Jurkat, Clone E6-1 (cell line): ENCODE results near the gene NPHS2. TPM values are rescaled to one million over a fixed set of nuclear protein-coding genes. Genes with fewer than 3 reads are reported as not detected.

Source experiments
- DNase-seq: peaks from one replicate; pipeline ENCODE4 v3.0.0-alpha.2; 2011; ENCODE audit warnings: low read depth, low spot score
- H3K4me3 ChIP-seq: 2 replicates; pipeline ENCODE4 v1.5.1; 2011; ENCODE audit warnings: mild to moderate bottlenecking, low read length, control low read depth, moderate library complexity
- polyA plus RNA-seq: library from polyadenylated mRNA; unstranded; fragments of >200 nt; gene quantifications from one replicate; pipeline ENCODE4 v1.2.1, GENCODE V29; 2012; ENCODE audit warnings: missing spikeins; ENCODE audit not compliant: insufficient read length, insufficient read depth

NPHS2 gene
- polyA plus RNA-seq = not detected

DNA sequence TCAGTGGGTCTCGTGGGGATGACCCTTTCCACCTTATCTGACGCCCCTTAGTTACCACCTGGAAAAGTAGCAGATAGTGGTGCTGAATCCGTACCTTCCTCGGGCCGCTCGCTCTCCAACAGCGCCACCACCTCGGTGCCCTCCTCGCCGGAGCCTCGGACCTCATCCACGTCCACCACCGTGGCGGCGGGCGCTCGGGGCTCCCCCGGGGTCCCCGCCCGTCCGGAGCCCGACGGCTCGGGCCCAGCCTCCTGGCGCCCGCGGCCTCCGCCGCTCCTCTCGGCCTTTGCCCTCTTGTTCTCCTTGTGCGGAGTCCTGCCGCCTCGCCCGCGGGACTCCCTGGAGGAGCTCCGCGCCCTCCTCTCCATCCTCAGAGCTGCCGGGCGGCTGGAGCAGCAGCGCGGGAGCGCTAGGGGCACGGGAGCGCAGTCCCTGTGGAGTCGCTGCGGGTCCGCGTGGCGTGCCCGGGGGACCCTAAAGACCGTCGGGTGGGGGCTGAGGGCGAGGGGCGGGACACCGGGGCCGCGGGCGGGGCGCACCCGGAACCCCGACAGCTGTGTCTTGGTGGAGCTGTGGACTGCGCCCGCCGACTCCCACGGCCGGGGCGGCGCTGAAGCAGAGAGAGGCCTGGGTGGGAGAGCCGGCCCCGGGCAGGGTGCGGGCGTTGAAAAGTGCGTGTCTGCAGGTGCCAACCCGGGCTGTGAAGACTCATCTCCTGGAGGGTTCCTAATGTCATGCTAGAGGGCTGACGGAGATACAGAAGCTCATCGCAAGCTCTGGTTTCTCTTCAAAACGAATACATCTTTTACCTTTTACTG lies at the start of gene NPHS2:
TSS of gene NPHS2 (minus strand) at position 452 of the 818 bp plus-strand sequence. CDS start at position 368, 84 bp downstream.
- no peak for DNase-seq
- no peak within 1 kb of the TSS for H3K4me3 ChIP-seq

DNA sequence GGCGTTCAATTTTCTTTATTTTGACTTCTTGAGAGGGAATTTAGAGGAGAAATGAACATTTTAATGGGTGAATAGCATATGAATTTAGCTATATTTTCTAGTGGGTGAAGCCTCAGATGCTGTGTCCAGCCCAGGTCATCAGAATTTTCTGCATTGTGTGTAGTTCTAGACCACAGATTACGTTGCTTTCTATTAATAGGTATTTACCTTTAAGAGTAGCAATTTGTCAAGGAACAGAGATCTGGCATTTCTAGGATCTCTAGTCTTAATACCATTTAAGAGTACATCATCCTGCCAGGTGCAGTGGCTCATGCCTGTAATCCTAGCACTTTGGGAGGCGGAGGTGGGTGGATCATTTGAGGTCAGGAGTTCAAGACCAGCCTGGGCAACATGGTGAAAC lies 36.6 kb upstream of the NPHS2 start:
- H3K4me3 ChIP-seq = no peak overlapping the region
- no peak for DNase-seq

DNA sequence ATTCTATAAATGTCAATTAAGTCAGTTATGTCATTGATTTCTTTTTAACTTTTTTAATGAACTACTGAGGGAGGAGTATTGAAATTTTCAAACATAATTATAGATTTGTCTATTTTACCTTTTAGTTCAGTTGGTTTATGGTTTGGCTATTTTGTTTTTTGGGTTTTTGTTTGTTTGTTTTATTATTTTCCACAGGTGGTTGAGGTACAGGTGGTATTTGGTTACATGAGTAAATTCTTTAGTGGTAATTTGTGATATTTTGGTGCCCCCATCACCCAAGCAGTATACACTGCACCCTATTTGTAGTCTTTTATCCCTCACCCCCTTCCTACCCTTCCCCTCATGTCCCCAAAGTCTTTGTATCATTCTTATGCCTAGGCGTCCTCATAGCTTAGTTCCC lies 25.3 kb upstream of the NPHS2 start:
- DNase-seq = no peak
- no peak overlapping the region for H3K4me3 ChIP-seq

DNA sequence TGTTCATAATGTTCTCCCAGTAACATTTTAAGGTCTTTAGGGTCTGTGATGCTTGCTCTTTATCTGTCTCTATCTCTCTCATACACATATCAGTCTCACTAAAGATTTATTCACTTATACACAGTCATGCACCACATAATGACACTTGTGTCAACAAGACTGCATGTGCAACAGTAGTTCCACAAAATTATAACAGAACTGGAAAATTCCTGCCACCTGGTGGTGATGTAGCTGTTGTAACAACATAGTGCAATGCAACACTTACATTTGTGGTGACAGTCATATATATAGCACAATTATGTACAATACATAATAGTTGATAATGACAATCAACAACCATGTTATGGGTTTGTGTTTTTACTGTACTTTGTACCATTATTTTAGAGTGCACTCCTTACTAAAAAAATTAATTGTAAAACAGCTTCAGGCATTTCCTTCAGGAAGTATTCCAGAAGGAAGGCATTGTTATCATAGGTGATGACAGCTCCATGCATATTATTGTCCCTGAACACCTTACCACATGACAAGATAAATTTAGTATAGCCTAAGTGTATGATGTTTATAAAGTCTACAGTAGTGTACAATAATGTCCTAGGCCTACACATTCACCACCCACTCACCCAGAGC lies 24.0 kb upstream of the NPHS2 start:
- DNase-seq = peak; percentile 18
- no peak overlapping the region for H3K4me3 ChIP-seq

DNA sequence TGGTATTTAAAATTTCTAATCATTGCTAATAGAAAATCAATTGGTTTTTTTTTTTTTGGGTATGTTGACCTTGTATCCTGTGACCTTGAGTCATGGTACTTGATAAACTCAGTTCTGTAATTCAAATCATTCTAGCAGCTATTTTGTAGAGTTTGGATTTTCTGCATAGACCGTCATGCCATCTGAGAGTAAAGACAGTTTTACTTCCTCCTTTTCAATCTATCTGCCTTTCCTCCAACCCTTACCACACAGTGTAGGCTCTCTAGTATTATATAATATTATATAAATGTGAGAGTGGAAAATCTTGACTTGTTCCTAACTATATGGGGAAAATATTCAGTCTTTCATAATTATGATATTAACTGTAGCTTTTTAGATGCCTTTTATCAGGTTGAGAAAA lies 22.9 kb upstream of the NPHS2 start:
- no peak overlapping the region for H3K4me3 ChIP-seq
- DNase-seq = no peak

DNA sequence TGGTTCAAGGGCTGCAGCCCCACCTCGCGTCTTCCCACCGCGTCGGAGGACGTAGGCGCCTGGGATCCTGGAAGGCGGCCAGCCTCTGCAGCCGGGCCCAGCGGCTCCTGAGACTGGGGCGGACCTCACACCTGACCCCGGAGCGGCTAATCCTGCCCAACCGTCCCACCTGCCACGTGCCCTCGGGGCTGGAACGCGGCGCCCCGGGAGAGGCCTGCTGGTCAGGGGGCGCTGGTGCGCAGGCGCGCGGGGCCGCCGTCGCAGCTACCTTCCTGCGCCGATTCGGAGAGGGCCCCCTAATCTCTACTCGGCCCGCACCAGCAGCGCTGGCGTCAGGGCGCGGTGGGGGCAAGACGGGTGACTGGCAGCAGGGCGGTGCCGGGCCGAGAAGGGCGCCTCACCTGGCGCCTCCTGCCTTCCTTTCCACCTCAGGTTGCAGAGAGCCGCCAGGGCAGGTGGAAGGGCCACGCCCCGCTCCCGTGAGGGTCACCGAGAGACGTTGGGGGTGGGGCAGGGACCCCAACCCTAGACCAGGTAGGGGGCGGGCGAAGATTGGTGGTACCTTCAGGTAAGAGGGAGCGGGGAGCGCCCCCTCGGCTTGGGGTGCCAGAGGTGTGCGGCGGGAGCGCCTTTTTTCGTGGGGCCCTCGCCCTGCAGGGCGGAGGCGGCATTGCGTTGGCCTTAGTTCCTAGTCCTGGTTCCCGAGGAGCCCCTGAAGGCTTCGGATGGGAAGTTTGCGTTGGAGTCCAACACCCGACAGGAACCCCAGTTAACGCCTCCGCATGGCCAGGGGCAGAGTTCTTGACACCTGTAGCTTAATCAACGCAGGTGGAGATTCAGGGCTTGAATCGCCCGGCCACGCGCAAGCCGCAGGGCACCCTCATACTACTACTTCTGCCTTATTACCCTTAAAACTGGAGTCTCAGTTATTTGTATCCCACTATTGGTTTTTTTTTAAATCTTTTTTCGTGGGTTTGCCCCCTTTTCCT lies 16.1 kb upstream of the NPHS2 start, which contains the start of gene TDRD5:
TSS of gene TDRD5 (plus strand) at position 241 of the 989 bp plus-strand sequence. CDS start 784 bp downstream, outside the sequence.
- no peak for DNase-seq
- H3K4me3 ChIP-seq = no peak within 1 kb of the TSS

DNA sequence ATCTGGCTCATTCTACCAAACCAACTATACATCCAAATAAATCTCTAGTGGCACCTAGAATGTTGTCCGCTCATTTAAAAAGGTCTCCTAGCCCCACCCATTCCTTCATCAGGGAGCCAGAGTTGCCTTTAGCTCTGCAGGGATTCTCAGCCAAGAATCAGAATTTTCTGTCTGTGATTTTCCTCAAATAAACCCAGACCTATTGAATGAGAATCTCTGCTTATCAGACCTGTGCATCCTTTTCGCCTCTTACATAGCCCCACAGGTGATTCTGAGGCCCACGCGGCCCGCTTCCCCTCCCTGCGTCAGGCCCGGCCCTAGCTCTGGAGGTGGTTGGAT lies 15.5 kb upstream of the NPHS2 start:
- H3K4me3 ChIP-seq = no peak overlapping the region
- no peak for DNase-seq

DNA sequence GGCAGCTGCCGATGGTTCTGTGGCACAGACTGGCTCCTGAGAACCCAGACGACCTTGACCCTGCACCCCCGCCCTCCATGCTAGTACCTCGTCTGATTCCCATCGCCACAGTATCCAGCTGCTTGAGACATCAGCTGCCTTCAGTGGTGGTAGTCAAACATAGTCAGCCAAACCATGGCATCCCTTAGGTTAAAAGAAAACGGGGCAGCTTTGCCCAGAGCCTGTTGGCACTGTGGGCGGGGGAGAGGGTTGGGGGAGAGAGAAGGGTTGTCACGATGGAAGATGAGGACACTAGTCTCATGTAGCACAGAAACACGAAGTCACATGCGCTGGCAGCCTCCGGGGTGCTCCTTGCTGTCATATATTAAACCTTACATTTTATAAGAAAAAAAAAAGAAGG lies 14.9 kb upstream of the NPHS2 start:
- no peak for DNase-seq
- H3K4me3 ChIP-seq = no peak overlapping the region

DNA sequence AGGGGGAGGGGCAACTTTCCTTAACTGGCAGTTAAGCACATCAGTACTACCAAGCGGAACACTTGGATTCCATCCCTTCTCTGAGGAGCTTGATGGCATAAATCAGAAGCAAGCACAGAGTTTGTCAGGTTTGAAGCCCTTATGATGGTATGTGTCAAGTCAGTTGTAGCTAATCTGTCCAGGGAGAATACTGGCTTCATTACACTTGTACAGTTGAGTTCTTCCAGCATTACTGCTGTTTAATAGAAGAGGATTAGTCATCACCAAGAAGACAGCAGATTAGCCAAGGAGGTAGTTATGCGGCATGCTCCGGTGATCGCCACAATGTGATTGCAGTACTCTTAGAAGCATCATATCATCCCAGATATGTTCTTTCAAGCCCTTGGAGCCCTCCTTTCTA lies 13.8 kb upstream of the NPHS2 start:
- H3K4me3 ChIP-seq = no peak overlapping the region
- DNase-seq = no peak

DNA sequence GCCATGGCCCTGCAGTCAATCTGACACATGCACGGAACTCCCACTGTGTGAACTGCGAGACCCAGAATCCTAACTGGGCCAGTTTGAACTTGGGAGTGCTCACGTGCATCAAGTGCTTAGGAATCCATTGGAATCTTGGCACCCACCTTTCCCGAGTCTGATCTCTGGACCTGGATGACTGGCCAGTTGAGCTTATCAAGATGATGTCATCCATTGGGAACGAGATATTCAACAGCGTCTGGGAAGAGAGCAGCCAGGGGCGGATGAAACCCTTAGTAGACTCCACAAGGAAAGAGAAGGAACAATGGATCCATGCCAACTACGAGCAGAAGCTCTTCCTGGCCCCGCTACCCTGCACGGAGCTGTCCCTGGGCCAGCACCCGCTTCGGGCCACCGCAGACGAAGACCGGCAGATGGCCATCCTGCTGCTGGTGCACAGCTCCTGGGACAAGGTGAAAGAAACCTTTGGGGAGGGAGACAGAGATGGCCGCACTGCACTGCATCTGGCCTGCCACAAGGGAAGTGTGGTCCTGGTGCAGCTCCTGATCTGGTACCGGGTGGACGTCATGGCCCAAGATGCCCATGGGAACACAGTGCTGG lies 12.8 kb upstream of the NPHS2 start:
- no peak overlapping the region for H3K4me3 ChIP-seq
- no peak for DNase-seq

DNA sequence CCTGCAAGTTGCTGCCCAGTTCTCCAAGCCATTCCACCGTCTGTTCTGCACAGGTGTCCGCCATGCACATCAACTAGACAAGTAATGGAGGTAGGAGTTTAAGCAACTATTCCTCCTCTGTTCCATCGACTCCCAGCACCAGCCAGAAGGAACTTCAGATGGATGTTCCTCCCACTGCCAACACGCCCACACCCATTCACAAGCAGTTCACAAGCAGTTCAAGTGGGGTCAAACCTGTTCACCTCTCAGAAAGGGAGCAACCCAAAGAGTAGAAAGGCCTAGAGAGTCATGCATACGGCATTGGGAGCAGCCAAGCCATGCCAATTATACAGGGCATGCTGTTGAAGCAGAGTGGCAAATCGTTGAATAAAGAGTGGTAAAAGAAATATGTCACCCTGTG lies 11.6 kb upstream of the NPHS2 start:
- no peak for DNase-seq

DNA sequence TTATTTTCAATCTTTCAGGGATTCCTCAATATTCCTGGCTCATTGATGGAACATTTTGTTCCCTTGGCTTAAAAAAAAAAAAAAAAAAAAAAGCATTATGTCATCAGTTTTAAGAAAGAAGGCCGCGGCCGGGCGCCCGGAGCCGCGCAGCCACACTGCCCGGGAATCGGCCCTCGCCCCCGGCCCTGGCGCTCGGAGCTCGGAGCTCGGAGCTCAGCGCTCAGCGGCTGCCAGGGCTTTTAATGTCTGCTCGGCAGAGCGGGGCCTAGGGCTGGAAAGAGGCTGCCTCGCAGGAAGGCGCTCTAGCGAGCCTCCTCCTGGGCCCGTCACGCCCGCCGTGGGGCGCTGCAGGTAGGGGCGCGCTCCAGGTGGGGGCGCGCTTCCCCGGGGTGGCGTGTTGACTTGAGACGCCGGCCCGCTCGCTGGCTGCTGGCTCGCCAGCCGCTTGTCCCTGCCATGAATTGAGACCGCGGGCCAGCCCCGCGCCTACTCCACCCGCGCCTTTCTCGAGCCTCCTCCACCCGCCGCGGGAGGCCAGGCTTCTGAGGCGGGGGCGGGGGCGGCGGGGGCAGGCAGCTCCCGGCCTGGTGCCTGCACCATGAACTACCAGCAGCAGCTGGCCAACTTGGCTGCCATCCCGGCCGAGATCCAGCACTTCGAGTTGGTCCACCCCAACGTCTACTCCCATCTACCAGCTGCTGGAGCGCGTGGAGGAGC lies 10.5 kb upstream of the NPHS2 start:
- H3K4me3 ChIP-seq = no peak overlapping the region
- no peak for DNase-seq

More for the DNA sequence above, 11.6 kb upstream of the NPHS2 start:
- no peak overlapping the region for H3K4me3 ChIP-seq

DNA sequence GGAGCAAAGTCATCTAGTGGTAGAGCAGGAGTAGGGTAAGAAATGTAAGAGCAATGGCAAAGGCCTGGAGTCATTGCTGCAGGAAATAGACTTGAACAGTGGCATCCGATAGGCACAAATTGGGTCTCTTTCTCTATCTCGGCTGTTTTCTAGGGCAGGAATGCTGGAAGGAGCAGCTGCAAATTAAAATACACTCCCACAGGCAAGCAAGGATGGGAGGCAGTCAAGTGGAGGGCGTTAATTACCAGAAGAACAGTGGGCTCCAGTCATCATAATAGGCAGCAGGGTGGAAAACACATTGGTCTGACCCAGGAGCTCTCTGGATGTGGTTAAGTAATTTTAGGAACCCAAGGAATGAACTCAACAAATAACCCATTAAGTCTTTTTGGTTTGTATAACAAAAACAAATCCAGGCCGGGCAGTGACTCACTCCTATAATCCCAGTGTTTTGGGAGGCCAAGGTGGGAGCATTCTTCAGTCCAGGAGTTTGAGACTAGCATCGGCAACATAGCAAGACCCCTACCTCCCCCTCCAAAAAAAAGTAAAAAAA lies 8.1 kb upstream of the NPHS2 start:
- no peak for DNase-seq
- no peak overlapping the region for H3K4me3 ChIP-seq

DNA sequence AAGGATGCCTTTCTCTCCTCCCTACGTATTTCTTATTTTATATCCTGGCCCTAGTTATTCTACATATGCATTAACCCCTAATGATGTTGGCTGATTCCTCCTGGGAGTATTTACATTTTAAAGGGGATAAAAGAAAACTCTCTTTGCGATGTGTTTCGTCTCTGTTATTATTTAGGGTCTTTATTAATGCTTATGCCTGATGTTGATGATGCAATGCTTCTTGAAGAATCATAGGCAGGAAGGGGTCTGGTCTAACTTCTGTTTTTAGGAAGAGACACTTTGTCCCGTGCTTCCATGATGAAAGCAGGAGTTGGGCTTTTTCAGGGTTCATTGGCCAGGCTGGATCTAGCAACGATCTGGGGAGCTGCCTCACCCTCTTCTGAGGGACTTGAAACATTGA lies 761 bp upstream of the NPHS2 start:
- no peak overlapping the region for H3K4me3 ChIP-seq
- DNase-seq = no peak

DNA sequence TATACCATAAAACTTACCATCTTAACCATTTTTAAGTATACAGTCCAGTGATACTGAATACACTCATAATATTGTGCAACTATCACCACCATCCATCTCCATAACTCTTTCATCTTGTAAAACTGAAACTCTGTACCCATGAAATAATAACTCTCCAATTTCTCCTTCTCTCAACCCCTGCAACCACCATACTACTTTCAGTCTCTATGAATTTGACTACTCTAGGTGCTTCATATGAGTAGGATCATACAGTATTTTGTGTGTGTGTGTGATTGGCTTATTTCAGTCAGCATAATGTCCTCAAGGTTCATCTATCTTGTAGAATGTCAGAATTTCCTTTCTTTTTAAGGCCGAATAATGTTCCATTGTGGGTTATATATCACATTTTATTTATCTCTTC lies 17.7 kb downstream of the NPHS2 start:
- no peak for DNase-seq
- no peak overlapping the region for H3K4me3 ChIP-seq

DNA sequence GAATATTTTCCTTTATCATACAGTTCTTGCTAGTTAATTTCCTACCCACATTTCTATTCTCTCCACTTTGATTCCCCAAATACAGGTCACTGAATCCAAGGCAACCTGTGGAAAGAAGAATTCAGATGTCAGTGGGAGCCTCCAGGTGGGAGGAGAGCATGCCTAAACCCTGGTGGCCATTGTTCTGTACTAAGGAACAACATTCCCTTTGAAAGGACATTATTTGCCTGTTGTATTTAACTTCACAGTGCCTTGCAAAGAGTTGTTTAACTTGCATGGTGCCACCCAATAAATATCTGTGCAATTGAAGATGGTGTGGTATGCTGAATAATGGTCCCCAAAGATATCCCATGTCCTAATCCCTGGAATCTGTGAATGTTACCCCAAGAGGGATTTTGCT lies 21.3 kb downstream of the NPHS2 start:
- H3K4me3 ChIP-seq = no peak overlapping the region
- no peak for DNase-seq

DNA sequence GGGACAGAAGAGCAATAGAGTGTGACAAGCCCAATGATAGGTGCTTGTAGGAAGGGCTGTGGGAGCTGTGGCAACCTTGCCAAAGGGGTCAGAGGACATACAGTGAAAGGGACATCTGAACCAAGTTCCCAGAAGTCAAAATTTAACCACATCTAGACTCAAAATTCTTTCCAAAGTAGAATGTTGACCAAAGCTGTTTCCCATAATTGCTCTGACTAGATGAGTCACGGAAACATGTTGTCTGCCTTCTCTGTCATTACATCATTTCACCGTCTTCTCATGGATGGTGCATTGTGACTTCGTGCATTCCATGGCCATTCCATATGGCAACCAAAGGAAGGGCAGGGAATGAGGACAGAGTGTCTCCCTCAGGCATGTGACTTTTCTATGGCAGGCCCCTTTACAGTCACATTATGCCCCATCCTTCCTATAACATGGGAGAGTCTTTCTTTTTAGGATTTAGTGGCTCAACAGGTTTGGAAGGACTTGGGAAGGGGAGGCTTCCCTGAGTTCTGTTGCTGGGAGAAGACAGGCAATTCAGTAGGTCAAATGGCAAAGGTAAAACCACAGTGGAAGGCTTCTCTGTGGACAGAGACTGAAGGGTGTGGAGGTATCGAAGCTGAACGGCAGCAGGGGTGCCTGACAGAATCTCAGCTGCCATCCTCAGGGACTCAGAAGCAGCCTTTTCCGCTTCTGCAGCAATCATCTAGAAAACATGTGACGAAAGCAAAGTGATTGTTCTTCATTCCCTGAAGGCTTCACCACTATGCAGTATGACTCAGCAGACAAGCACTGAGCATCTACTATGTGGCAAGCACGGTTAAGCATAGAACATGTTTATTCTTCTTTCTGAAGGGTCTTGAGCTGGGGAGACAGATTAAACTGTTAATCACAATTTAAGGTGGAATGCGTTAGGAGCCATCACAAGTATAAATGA lies 24.7 kb downstream of the NPHS2 start:
- no peak overlapping the region for H3K4me3 ChIP-seq
- DNase-seq = no peak
